ENCODE results near the gene MAGI1.

The MAGI1 gene

GRCh38 chr3:65479990-65480389 lies 558.7 kb downstream of the MAGI1 start:
- H3K4me3 ChIP-seq (ENCODE audit: low read length), result no peak overlapping the region
- no CpG with 5 or more reads among the region's 3 CpGs for WGBS (ENCODE audit: insufficient coverage, insufficient read length)
- H3K27me3 ChIP-seq (ENCODE audit: control insufficient read depth, insufficient read depth, low read length), result no peaks in the 10 kb centered on the region
- DNase-seq (ENCODE audit: low read depth, low spot score), result no peak
- H3K9me3 ChIP-seq (ENCODE audit: control insufficient read depth, insufficient read depth, low read length), result no peaks in the 10 kb centered on the region
- H3K4me1 ChIP-seq (ENCODE audit: control insufficient read depth, insufficient read depth, low read length), result peaks cover 10% of the 10 kb centered on the region
- H3K36me3 ChIP-seq (ENCODE audit: control insufficient read depth, insufficient read depth, low read length), result no peaks in the 10 kb centered on the region; the same call in 1 of the 2 replicates
- H3K27ac ChIP-seq (ENCODE audit: low read length), result no peak overlapping the region

DNA sequence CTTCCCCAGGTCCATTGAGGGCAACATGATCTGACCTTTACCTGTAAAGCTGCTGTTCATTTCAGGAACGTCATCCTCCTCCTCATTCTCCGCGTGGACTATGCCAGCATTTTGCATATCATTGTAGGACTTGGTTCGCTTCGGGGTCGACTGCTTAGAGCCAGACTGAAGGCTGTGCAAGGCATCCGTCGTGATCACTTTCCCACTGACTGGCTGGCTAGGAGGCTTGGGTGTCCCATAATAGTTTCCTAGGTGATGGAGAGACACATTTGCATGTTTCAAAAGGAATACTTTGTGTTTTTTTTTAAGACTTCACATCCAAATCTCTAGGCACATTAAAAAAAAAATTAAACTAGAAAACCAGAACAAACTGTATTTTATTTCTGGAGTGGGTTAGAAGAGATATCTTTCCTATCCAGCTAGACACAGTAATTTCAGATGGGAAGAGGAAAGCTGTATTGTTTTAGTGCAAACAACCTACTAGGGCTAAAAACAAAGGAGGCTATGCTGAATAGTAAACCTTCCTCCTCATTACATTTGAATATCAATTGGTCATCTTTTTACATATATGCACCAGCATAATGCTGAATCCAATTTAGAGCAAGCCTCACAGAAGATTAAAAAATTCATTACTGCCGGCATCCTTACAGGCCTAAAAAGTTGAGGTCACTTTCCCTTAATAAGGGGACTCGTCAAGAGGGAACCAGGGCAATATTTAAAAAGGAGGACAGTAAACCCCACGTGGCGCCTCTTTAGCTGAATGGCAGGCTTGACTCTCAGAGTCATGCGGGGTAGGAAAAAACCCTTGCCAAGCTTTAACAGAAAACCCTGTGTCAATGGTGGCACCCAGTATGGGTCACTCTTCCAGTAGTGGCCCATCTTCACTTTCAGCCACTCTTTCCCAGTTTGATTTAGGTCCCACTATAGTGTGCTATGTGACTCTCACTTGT lies 559.9 kb downstream of the MAGI1 start:
- no peaks in the 10 kb centered on the region for H3K9me3 ChIP-seq (ENCODE audit: control insufficient read depth, insufficient read depth, low read length)
- H3K36me3 ChIP-seq (ENCODE audit: control insufficient read depth, insufficient read depth, low read length), result no peaks in the 10 kb centered on the region; the same call in 1 of the 2 replicates
- peaks cover 8% of the 10 kb centered on the region; the same call in 1 of the 2 replicates for H3K4me1 ChIP-seq (ENCODE audit: control insufficient read depth, insufficient read depth, low read length)
- no peaks in the 10 kb centered on the region for H3K27me3 ChIP-seq (ENCODE audit: control insufficient read depth, insufficient read depth, low read length)
- no peak overlapping the region for H3K27ac ChIP-seq (ENCODE audit: low read length)
- WGBS (ENCODE audit: insufficient coverage, insufficient read length), result no CpG with 5 or more reads among the region's 13 CpGs
- DNase-seq (ENCODE audit: low read depth, low spot score), result no peak
- no peak overlapping the region for H3K4me3 ChIP-seq (ENCODE audit: low read length)

DNA sequence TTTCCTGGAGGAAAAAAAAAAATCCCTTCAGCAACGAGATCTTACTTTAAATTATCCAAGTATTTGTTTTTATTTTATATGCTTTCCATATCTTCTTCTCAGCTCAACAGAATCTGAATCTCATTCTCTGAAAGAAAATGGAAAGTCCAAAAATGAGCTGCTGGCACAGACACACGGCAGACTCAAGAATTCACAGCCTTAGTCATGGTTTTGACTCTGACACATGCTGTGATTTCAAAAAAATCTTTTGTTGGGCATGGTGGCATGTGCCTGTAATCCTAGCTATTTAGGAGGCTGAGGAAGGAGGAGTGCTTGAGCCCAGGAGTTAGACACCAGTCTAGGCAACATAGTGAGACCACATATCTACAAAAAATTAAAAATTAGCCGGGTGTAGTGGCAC lies 565.0 kb downstream of the MAGI1 start:
- WGBS (ENCODE audit: insufficient coverage, insufficient read length), result no CpG with 5 or more reads among the region's 3 CpGs

GRCh38 chr3:65472501-65472900 lies 566.2 kb downstream of the MAGI1 start:
- WGBS (ENCODE audit: insufficient coverage, insufficient read length), result no CpG with 5 or more reads among the region's 3 CpGs
- DNase-seq (ENCODE audit: low read depth, low spot score), result no peak
- no peaks in the 10 kb centered on the region for H3K4me1 ChIP-seq (ENCODE audit: control insufficient read depth, insufficient read depth, low read length)
- H3K36me3 ChIP-seq (ENCODE audit: control insufficient read depth, insufficient read depth, low read length), result no peaks in the 10 kb centered on the region; the same call in 1 of the 2 replicates
- H3K27me3 ChIP-seq (ENCODE audit: control insufficient read depth, insufficient read depth, low read length), result no peaks in the 10 kb centered on the region
- H3K27ac ChIP-seq (ENCODE audit: low read length), result no peak overlapping the region
- no peaks in the 10 kb centered on the region for H3K9me3 ChIP-seq (ENCODE audit: control insufficient read depth, insufficient read depth, low read length)
- no peak overlapping the region for H3K4me3 ChIP-seq (ENCODE audit: low read length)

More for the DNA sequence above, 565.0 kb downstream of the MAGI1 start:
- Histone ChIP-seq H3K27me3 (ENCODE audit: control insufficient read depth, insufficient read depth, low read length) (no peaks in the 10 kb centered on the region), H3K4me1 (ENCODE audit: control insufficient read depth, insufficient read depth, low read length) (peaks cover 1% of the 10 kb centered on the region; the same call in 1 of the 2 replicates), H3K27ac (ENCODE audit: low read length) (no peak overlapping the region), H3K36me3 (ENCODE audit: control insufficient read depth, insufficient read depth, low read length) (no peaks in the 10 kb centered on the region; the same call in 1 of the 2 replicates), H3K4me3 (ENCODE audit: low read length) (no peak overlapping the region), H3K9me3 (ENCODE audit: control insufficient read depth, insufficient read depth, low read length) (no peaks in the 10 kb centered on the region)
- no peak for DNase-seq (ENCODE audit: low read depth, low spot score)

- Histone ChIP-seq H3K4me3 (ENCODE audit: low read length) (no peak overlapping the region), H3K9me3 (ENCODE audit: control insufficient read depth, insufficient read depth, low read length) (no peaks in the 10 kb centered on the region), H3K27ac (ENCODE audit: low read length) (no peak overlapping the region), H3K36me3 (ENCODE audit: control insufficient read depth, insufficient read depth, low read length) (no peaks in the 10 kb centered on the region), H3K27me3 (ENCODE audit: control insufficient read depth, insufficient read depth, low read length) (no peaks in the 10 kb centered on the region), H3K4me1 (ENCODE audit: control insufficient read depth, insufficient read depth, low read length) (no peaks in the 10 kb centered on the region; the same call in 1 of the 2 replicates)
- no peak for DNase-seq (ENCODE audit: low read depth, low spot score)
- no CpG with 5 or more reads among the region's 5 CpGs for WGBS (ENCODE audit: insufficient coverage, insufficient read length)
Observed at GRCh38 chr3:65466300-65466988, 572.3 kb downstream of the MAGI1 start.

DNA sequence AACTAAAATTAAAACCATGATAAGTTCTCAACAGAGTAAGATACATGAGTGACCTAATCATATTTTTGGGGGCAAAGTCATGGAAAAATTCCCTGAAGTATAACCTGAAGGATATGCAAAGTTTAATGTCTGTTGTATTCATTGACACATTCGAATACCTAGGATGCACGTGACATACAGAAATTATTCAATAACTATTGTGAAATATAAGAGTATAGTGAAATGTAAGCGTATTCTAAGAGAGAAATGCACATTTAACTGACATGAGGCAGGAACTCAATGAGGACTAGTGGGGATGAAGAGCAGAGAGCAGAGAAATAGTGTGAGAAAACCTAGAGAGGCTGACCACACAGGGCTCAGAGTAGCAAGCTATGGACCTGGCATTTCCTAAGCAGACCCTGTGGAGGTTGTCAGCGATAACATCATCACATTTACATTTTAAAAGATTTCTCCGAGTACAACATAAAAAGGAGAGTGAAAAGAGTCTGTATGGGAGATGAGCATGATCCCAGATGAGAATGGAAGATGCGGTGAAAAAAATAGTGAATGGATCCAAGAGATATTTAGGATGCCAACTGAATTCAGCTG lies 588.8 kb downstream of the MAGI1 start:
- no peak overlapping the region for H3K4me3 ChIP-seq (ENCODE audit: low read length)
- H3K27me3 ChIP-seq (ENCODE audit: control insufficient read depth, insufficient read depth, low read length), result no peaks in the 10 kb centered on the region
- no peak overlapping the region for H3K27ac ChIP-seq (ENCODE audit: low read length)
- no CpG with 5 or more reads among the region's 6 CpGs for WGBS (ENCODE audit: insufficient coverage, insufficient read length)
- no peak for DNase-seq (ENCODE audit: low read depth, low spot score)
- no peaks in the 10 kb centered on the region for H3K9me3 ChIP-seq (ENCODE audit: control insufficient read depth, insufficient read depth, low read length)
- H3K36me3 ChIP-seq (ENCODE audit: control insufficient read depth, insufficient read depth, low read length), result no peaks in the 10 kb centered on the region; the same call in 1 of the 2 replicates
- H3K4me1 ChIP-seq (ENCODE audit: control insufficient read depth, insufficient read depth, low read length), result no peaks in the 10 kb centered on the region

DNA sequence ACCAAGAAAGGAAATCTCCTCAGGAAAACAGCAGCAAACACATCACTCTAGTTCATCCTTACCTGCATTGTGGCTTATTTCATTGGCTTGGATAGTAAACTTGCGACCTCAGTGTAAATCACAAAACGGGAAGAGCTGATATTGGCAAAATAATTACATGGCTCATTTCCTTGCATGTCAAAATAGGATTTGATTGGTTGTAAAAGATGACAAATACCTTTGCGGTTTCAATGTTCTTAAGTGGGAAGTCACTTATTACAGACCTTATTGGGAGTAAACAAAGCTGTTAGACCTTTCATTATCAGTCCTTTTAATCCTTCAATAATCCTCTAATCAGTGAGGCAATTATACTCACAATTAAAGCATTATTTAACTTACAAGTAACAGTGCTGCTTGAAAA lies 590.6 kb downstream of the MAGI1 start:
- Histone ChIP-seq H3K27me3 (ENCODE audit: control insufficient read depth, insufficient read depth, low read length) (no peaks in the 10 kb centered on the region), H3K9me3 (ENCODE audit: control insufficient read depth, insufficient read depth, low read length) (no peaks in the 10 kb centered on the region), H3K4me1 (ENCODE audit: control insufficient read depth, insufficient read depth, low read length) (0 out of 2 replicates have a peak, but pooled peaks cover 1% of the 10 kb centered on the region), H3K27ac (ENCODE audit: low read length) (no peak overlapping the region), H3K4me3 (ENCODE audit: low read length) (no peak overlapping the region), H3K36me3 (ENCODE audit: control insufficient read depth, insufficient read depth, low read length) (no peaks in the 10 kb centered on the region; the same call in 1 of the 2 replicates)
- WGBS (ENCODE audit: insufficient coverage, insufficient read length), result no CpG with 5 or more reads among the region's 3 CpGs
- DNase-seq (ENCODE audit: low read depth, low spot score), result no peak

- H3K36me3 ChIP-seq (ENCODE audit: control insufficient read depth, insufficient read depth, low read length), result no peaks in the 10 kb centered on the region; the same call in 1 of the 2 replicates
- H3K4me1 ChIP-seq (ENCODE audit: control insufficient read depth, insufficient read depth, low read length), result 0 out of 2 replicates have a peak, but pooled peaks cover 1% of the 10 kb centered on the region
- H3K27ac ChIP-seq (ENCODE audit: low read length), result no peak overlapping the region
- no CpG with 5 or more reads among the region's 4 CpGs for WGBS (ENCODE audit: insufficient coverage, insufficient read length)
- H3K27me3 ChIP-seq (ENCODE audit: control insufficient read depth, insufficient read depth, low read length), result no peaks in the 10 kb centered on the region
- no peak for DNase-seq (ENCODE audit: low read depth, low spot score)
- no peak overlapping the region for H3K4me3 ChIP-seq (ENCODE audit: low read length)
- H3K9me3 ChIP-seq (ENCODE audit: control insufficient read depth, insufficient read depth, low read length), result no peaks in the 10 kb centered on the region
Observed at GRCh38 chr3:65445573-65446169, 593.0 kb downstream of the MAGI1 start.

DNA sequence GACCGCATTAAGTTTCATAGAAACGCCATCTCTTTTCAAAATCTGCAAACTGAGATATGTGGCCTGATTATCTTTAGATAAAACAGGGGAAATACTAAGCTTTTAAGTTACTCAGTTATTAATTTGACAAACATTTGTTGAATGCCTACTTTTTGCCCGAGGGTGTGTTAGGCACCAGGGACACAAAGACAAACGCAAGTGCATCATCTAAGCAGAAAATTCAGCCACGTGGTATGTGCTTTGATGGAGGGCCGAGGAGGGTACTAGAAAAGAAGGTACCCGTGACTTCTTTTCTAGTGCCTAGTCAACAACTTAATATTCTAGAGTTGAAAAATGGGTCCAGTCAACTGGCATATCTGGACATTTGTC lies 594.3 kb downstream of the MAGI1 start:
- no peak overlapping the region for H3K4me3 ChIP-seq (ENCODE audit: low read length)
- H3K27me3 ChIP-seq (ENCODE audit: control insufficient read depth, insufficient read depth, low read length), result no peaks in the 10 kb centered on the region
- H3K9me3 ChIP-seq (ENCODE audit: control insufficient read depth, insufficient read depth, low read length), result no peaks in the 10 kb centered on the region
- H3K4me1 ChIP-seq (ENCODE audit: control insufficient read depth, insufficient read depth, low read length), result 0 out of 2 replicates have a peak, but pooled peaks cover 1% of the 10 kb centered on the region
- WGBS (ENCODE audit: insufficient coverage, insufficient read length), result no CpG with 5 or more reads among the region's 7 CpGs
- H3K27ac ChIP-seq (ENCODE audit: low read length), result no peak overlapping the region
- DNase-seq (ENCODE audit: low read depth, low spot score), result no peak
- H3K36me3 ChIP-seq (ENCODE audit: control insufficient read depth, insufficient read depth, low read length), result no peaks in the 10 kb centered on the region; the same call in 1 of the 2 replicates

Data from iPS DF 6.9 (cell line).